ENCODE data around the gene SLC2A1.
A peak's percentile ranks its signal among the peaks of the same experiment; 100 is the strongest.

The SLC2A1 gene

GRCh38 chr1:42979896-42980800 lies 21.5 kb upstream of the SLC2A1 start:
- no peak for DNase-seq (ENCODE audit: low spot score)

DNA sequence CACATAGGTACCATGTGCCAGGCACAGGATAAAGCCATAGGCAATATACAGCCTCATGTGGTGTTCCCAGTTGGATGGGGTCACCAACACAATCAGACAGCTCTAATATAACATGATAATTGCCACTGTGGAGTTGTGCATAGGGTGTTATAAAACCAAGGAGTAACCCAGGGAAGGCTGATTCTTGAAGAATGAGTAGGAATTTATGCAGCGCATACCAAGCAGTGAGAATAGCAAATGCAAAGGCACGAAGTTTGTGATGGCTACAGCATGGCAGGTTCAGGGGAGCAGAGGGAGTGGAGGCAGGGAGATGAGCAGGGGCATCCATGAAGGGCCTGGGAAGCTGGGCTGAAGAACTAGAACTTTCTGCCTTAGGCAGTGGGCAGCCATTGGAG lies 20.4 kb upstream of the SLC2A1 start:
- no peak for DNase-seq (ENCODE audit: low spot score)

- no peak for DNase-seq (ENCODE audit: low spot score)
Measured at GRCh38 chr1:42978317-42979035, 19.8 kb upstream of the SLC2A1 start.

GRCh38 chr1:42977653-42978052 lies 19.0 kb upstream of the SLC2A1 start:
- DNase-seq (ENCODE audit: low spot score), result no peak

DNA sequence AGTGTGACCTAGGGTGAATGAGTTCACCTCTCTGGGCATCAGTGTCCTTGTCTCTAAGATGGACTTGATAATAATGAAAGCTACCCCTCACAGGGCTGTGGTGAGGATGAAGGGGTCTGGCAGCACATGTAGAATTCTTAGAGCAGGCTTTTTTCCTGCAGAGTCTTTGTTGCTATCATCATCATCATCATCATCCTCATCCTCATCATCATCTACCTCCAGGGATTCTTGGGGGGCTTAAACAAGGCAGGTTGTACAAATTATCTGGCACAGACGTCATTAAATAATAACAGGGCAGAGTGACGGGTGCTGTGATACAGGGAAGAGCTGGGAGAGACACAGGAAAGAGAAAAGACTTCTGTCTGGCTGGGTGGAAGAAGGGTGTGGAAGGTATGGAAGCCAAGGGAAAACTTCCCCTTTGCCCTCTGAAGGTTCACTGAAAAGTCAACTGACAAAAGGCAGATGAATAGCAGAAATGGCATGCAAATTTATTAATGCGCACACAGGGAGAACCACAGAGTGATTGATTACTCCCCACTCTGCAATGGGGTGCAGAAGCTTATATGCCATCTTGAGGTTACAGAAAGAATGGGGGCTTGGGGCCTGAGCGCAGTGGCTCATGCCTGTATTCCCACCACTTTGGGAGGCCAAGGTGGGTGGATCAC lies 17.0 kb upstream of the SLC2A1 start:
- no peak for DNase-seq (ENCODE audit: low spot score)

DNA sequence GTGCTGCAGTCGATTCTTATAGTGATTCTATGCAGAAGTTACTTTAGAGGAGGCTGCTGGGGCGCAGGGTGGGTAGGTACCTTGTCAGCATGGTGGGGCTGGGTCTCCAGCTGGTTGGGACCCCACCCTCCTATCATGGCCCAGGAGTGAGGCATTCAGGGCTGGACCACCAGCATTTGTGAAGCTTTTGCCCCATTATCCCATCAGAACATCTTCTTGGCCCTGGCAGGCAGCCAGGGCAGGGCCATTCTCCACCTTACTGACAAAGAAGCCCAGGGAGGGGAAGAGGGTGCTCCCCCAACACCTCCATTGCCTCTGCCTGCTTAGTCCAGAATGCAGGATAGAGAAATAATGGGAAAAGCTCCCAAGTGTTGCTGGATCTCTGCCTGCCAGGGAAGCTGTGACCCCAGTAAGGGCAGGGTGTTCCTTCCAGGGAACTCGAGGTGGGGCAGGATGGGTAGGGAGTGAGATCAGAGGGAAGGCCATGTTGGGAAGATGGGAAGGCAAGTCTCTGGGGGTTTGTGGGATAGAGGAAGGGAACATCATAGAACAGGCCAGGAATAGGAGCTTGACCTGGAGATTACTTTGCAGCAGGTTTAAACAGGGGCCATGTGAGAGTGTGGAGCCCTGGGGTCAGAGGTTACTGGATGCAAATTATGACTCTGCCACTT lies 16.2 kb upstream of the SLC2A1 start:
- no peak for DNase-seq (ENCODE audit: low spot score)

GRCh38 chr1:42973799-42974198 lies 15.1 kb upstream of the SLC2A1 start:
- no peak for DNase-seq (ENCODE audit: low spot score)

- DNase-seq (ENCODE audit: low spot score), result no peak
Measured at GRCh38 chr1:42973286-42973685, 14.6 kb upstream of the SLC2A1 start.

GRCh38 chr1:42971841-42972291 lies 13.2 kb upstream of the SLC2A1 start:
- DNase-seq (ENCODE audit: low spot score), result peak; percentile 70

GRCh38 chr1:42970143-42970542 lies 11.5 kb upstream of the SLC2A1 start:
- no peak for DNase-seq (ENCODE audit: low spot score)

DNA sequence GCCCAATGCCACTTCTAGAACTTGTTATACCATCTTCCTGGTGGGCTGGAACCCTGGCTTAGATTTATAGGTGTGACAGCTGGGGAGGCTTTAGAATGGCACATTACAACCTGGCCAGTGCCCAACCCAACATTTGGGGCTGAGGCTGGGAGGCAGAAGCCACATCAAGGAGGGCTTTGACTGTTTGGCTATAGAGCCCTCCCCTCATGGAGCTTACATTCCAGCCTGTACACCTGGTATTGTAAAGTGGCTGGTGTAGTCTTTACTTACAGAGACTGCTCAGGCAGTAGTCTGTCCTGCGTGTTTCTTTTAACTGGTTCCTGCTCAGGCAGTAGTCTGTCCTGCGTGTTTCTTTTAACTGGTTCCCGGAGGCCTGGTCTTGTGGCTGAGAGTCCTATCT lies 10.0 kb upstream of the SLC2A1 start:
- DNase-seq (ENCODE audit: low spot score), result no peak

DNA sequence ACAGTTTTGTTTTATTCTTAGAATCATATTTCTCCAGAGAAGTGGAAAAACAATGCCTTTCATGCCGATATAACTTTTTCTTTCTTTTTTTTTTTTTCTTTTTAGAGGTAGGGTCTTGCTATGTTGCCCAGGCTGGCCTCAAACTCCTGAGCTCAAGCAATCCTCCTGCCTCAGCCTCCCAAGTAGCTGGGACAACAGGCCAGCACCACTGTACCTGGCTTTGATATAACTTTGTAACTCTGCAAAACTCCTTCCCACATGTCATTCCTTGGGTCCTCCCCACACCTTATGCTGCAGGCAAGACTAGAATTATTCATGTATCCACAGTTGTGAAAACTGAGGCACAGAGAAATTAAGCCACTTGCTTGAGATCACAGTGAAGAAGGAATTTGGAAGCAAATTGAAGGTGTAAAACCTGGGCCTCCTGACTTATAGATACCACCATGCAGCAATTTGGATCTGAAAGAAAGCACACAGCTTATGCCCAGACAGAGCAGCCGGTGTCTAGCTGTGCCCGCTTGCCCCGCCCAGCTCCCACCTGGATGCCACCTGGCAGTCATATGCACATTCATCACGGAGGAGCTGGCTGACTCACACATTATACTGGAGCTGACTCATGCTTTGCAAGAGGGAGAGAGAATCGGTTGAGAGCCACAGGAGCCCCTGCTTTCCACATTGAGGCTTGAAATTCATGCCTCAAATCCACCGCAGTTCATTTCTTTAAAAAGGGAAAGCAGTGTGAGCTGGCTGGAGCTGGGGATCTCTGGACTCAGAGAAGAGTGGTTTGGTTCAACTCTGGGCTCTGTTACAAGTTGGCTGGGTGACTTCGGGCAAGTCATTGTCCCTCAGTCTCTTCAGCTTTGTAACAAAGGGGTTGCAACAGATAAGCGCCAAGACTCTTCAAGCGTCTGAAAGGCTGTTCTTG lies 8.3 kb upstream of the SLC2A1 start:
- peak; percentile 90 for DNase-seq (ENCODE audit: low spot score)

DNA sequence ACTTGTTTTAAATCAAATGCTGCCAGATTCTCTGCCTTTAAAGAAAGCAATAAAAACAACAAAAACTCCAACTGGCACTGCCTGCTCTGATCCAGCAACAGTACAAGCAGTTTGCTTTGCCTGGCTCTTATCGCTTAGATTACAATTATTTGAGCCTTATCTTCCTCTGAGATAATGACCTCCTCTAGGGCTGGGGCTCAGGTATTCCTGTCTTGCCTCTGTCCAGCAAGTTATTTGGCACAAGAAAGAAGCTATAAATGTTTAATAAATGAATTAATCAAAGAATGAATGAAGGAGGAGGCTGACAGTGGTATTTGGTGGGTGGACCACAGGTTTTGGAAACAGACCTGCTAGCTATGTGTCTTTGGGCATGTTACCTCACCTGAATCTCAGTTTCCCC lies 6.7 kb upstream of the SLC2A1 start:
- DNase-seq (ENCODE audit: low spot score), result no peak

DNA sequence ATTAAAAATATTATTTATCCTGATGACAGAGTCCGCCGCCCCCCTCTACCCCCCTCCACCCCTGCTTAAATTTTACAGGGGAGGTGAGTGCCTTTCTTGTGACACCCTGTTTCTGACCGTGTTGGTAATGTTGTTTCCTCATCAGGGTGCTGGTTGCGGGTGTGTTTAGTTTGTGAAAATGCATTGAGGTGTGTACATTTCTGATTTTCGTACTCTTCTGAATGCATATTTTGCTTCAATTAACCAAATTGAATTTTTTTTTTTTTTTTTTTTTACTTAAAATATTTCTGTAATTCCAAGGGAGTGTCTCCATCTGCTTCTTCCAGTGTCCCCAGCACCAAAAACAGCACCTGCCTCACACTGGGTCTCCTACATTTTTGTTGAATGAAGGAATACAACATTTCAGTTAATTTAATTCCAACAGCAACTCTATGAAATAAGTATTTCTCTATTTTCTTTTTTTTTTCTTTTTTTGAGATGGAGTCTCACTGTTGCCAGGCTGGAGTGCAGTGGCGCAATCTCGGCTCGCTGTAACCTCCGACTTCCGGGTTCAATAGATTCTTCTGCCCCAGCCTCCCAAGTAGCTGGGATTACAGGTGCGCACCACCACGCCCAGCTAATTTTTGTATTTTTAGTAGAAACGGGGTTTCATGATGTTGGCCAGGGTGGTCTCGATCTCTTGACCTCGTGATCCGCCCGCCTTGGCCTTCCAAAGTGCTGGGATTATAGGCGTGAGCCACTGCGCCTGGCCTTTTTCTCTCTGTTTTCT lies 5.6 kb upstream of the SLC2A1 start:
- DNase-seq (ENCODE audit: low spot score), result no peak

GRCh38 chr1:42963378-42964043 lies 4.8 kb upstream of the SLC2A1 start:
- DNase-seq (ENCODE audit: low spot score), result peak; percentile 70

- peak; percentile 31 for DNase-seq (ENCODE audit: low spot score)
Measured at GRCh38 chr1:42962641-42963377, 4.1 kb upstream of the SLC2A1 start.

DNA sequence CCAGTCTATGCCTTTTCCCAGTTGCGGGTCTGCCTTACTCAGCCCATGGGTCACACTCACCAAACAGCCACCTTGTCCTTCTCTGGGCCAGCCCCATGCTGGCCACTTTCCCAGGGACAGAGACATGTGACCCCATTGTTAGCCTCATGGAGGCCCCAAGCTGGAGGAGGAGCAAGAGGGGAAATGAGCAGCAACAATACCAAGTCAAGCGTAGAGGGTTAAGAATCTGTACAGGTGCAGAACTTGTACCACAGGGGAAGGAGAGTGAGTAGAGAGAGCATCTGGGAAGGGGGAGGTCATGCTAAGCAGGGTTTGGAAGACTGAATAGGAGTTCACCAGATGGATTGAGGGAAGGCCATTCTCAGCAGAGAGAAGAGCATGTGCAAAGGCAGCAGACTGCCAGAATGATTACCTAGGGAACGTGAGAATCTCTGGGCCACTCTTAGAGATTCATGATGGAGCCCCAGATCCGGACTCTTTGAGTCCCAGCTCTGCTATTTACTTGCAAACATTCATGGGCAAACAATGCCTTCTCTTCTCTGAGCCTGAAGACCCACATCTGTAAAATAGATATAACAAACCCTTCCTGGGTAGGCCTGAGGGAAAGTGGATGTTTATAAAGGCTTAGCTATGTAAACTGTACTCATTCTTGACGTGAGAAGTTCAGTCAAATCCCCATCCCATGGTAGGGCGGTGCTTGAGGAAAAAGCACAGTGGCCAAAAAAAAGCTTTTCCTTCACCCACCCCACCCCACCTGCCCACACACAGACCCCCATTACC lies 2.8 kb upstream of the SLC2A1 start:
- no peak for DNase-seq (ENCODE audit: low spot score)

Measured in GM03348 (cell line).